Neural crest cell (in vitro differentiated cells): ENCODE measurements around the gene HIPK3. TPM values are rescaled to one million over a fixed set of nuclear protein-coding genes. Genes with fewer than 3 reads are reported as not detected.

Experiments used
- DNase-seq: peaks from one replicate; pipeline ENCODE4 v3.0.0; 2021; ENCODE audit warnings: low read depth, mixed read lengths, low spot score
- H3K27ac Mint-ChIP-seq: one replicate; pipeline ENCODE4 v1.8.0; 2021; ENCODE audit warnings: mild to moderate bottlenecking, mixed read lengths; ENCODE audit not compliant: unreplicated experiment
- H3K27me3 Mint-ChIP-seq: 2 replicates; pipeline ENCODE4 v1.8.0; 2021; ENCODE audit warnings: low read depth, mild to moderate bottlenecking, mixed read lengths
- H3K36me3 Mint-ChIP-seq: 2 replicates; pipeline ENCODE4 v1.8.0; 2021; ENCODE audit warnings: low read depth, mild to moderate bottlenecking, mixed read lengths
- H3K4me1 Mint-ChIP-seq: 2 replicates; pipeline ENCODE4 v1.8.0; 2021; ENCODE audit warnings: mixed read lengths
- H3K4me3 Mint-ChIP-seq: one replicate; pipeline ENCODE4 v1.8.0; 2021; ENCODE audit warnings: mild to moderate bottlenecking, mixed read lengths
- H3K9me3 Mint-ChIP-seq: 2 replicates; pipeline ENCODE4 v1.8.0; 2021; ENCODE audit warnings: mixed read lengths
- total RNA-seq: library from RNA; stranded (reverse); gene quantifications from 2 replicates; pipeline ENCODE4 v1.2.1, GENCODE V29; 2021
- TF ChIP-seq, protein P1 (sequence below): fragments of 200-600 bp; sonication (generic); conservative IDR thresholded peaks from 2 replicates; pipeline ENCODE4 v1.5.0; 2021; ENCODE audit warnings: antibody characterized with exemption, mild to moderate bottlenecking

The HIPK3 gene
- total RNA-seq, 1 donor from 2014 or later: 33.8 TPM

DNA sequence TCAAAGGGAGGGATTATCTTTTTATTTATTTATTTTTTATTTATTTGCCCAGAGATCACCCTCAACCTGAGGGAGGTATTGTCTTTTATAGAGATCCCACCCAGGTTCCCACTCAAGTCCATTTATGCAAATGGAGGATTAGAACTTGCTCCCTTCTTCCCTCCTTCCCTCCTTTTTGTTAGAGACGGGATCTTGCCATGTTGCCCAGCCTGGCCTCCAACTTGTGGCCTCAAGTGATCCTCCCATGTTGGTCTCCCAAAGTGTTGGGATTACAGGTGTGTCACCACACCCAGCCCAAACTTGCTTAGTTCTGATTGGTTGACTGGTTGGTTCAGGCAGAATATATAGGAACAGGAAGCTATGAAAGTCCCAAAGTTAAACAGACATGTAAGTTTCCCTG is 51.9 kb downstream of the HIPK3 start:
- H3K27ac Mint-ChIP-seq: no peak overlapping the region
- TF ChIP-seq, protein P1, sequence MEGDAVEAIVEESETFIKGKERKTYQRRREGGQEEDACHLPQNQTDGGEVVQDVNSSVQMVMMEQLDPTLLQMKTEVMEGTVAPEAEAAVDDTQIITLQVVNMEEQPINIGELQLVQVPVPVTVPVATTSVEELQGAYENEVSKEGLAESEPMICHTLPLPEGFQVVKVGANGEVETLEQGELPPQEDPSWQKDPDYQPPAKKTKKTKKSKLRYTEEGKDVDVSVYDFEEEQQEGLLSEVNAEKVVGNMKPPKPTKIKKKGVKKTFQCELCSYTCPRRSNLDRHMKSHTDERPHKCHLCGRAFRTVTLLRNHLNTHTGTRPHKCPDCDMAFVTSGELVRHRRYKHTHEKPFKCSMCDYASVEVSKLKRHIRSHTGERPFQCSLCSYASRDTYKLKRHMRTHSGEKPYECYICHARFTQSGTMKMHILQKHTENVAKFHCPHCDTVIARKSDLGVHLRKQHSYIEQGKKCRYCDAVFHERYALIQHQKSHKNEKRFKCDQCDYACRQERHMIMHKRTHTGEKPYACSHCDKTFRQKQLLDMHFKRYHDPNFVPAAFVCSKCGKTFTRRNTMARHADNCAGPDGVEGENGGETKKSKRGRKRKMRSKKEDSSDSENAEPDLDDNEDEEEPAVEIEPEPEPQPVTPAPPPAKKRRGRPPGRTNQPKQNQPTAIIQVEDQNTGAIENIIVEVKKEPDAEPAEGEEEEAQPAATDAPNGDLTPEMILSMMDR: no peak
- no peaks in the 10 kb centered on the region for H3K27me3 Mint-ChIP-seq
- DNase-seq: no peak
- no peaks in the 10 kb centered on the region for H3K36me3 Mint-ChIP-seq
- no peaks in the 10 kb centered on the region for H3K9me3 Mint-ChIP-seq
- peaks cover 18% of the 10 kb centered on the region for H3K4me1 Mint-ChIP-seq
- H3K4me3 Mint-ChIP-seq: no peak overlapping the region

DNA sequence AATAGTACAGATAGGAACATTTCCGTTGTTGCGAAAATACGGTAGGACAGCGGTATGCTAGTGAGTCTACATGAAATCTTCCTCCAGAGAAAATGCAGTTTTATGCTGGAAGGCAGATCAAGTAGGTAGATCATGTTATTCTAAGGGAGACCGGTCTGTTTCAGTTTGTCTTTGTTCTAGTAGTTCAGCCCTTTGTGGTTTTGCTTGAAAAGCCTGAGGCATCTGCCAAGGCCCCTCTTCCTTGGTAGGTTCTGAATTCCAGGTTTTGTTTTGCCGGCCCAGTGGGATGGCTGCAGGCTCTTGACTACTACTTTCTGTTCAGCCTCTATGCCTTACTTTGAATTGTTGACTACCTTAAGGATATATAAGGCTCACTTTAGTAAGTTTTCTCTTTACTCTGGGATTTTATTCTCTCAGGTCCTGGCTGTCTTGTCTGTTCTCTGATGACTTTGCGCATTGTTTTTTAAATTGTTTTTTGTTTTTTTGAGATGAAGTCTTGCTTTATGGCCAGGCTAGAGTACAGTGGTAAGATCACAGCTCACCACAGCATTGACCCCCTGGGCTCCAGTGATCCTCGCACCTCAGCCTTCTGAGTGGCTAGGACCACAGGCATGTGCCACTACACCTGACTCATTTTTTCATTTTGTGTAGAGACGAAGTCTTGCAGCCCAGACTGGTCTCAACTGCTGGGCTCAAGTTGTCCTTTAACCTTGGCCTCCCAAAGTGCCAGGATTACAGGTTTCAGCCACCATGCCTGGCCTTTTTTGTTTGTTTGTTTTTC is 53.7 kb downstream of the HIPK3 start:
- no peak for DNase-seq
- Mint-ChIP-seq H3K36me3 (no peaks in the 10 kb centered on the region), H3K9me3 (no peaks in the 10 kb centered on the region), H3K27ac (no peak overlapping the region), H3K4me1 (peaks cover 18% of the 10 kb centered on the region), H3K27me3 (no peaks in the 10 kb centered on the region), H3K4me3 (no peak overlapping the region)
- TF ChIP-seq, protein P1: no peak

DNA sequence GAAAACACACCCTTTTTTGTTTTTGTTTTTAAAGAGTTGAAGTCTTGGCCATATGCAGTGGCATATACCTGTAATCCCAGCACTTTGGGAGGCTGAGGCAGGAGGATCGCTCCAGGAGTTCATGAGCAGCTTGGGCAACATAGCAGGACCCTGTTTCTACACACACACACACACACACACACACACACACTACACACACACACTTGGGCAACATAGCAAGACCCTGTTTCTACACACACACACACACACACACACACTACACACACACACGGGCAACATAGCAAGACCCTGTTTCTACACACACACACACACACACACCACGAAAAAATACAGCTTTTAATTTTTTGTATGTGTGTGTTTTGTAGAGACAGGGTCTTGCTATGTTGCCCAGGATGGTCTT is 54.5 kb downstream of the HIPK3 start:
- H3K27ac Mint-ChIP-seq: no peak overlapping the region
- TF ChIP-seq, protein P1: no peak
- H3K9me3 Mint-ChIP-seq: no peaks in the 10 kb centered on the region
- no peaks in the 10 kb centered on the region for H3K36me3 Mint-ChIP-seq
- peaks cover 15% of the 10 kb centered on the region for H3K4me1 Mint-ChIP-seq
- no peak overlapping the region for H3K4me3 Mint-ChIP-seq
- no peaks in the 10 kb centered on the region for H3K27me3 Mint-ChIP-seq
- DNase-seq: no peak

DNA sequence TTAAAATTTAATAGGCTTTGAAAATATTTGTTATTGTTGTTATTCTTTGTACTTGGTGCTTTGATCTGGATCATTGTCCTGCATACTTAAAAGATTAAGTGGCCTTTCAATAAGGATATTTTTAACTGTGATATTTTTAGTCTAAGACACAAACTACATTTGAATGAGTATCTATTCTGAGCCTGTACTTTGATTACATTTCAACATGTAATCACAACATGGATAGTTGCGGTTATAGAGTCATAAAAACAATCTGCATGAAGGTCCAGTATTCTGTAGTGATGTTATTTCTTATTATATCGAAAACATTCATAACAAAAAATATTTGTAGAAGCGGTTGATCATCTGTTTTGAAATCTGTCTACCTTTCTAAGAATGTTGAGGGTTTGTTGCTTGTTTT is 58.6 kb downstream of the HIPK3 start:
- no peak for DNase-seq
- Mint-ChIP-seq H3K27me3 (no peaks in the 10 kb centered on the region), H3K4me3 (no peak overlapping the region), H3K27ac (no peak overlapping the region), H3K9me3 (no peaks in the 10 kb centered on the region), H3K36me3 (no peaks in the 10 kb centered on the region), H3K4me1 (peaks cover 4% of the 10 kb centered on the region)
- TF ChIP-seq, protein P1: no peak

DNA sequence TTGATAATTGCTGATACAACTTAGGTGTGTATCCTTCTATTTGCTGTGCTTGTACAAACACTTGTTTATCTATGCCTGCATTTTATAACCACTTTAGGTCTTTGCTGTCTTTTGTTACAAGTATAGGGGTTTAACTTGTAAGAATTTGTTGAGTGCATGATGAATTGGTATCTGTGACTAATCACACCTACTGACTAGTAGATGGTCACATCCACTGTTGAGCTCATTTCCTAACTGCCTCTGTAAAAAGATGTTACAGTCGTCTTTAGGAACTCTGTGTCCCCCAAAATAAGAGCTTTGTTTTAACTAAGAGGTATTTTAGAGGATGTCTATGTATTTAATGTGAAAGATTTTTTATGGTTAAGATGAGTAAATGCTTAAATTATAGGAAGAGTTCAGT is 60.5 kb downstream of the HIPK3 start:
- Mint-ChIP-seq H3K27me3 (no peaks in the 10 kb centered on the region), H3K9me3 (no peaks in the 10 kb centered on the region), H3K36me3 (no peaks in the 10 kb centered on the region), H3K4me1 (no peaks in the 10 kb centered on the region), H3K4me3 (no peak overlapping the region), H3K27ac (no peak overlapping the region)
- no peak for DNase-seq
- TF ChIP-seq, protein P1: no peak
